ENCODE results near the gene PNPLA1.

DNA sequence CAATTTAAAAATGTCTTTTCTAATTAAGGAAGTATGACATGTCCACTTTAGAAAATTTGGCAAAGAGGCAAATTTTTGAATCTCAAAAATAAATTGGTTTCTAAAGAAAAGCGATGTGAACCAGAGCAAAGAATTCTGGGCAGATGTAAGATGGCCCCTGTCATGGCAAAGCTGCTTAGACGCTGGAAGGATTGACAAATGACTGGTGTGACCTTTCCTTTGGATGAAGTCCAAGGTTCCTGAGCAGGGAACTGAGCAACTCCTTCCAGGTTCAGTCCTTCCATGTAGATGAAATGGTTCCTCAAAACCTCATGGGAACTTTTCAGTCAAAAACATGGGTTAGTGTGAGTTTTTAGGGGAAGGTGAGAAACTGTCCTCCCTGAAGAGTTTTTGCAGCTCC is 48.2 kb upstream of the PNPLA1 start:
- no peak for TF ChIP-seq POLR2A (IDR thresholded peaks at IDR 0.05)
- TF ChIP-seq, protein P1, sequence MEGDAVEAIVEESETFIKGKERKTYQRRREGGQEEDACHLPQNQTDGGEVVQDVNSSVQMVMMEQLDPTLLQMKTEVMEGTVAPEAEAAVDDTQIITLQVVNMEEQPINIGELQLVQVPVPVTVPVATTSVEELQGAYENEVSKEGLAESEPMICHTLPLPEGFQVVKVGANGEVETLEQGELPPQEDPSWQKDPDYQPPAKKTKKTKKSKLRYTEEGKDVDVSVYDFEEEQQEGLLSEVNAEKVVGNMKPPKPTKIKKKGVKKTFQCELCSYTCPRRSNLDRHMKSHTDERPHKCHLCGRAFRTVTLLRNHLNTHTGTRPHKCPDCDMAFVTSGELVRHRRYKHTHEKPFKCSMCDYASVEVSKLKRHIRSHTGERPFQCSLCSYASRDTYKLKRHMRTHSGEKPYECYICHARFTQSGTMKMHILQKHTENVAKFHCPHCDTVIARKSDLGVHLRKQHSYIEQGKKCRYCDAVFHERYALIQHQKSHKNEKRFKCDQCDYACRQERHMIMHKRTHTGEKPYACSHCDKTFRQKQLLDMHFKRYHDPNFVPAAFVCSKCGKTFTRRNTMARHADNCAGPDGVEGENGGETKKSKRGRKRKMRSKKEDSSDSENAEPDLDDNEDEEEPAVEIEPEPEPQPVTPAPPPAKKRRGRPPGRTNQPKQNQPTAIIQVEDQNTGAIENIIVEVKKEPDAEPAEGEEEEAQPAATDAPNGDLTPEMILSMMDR (IDR thresholded peaks at IDR 0.05), result no peak
